ENCODE data around the gene SHISA7.

- TF ChIP-seq EZH2 (IDR thresholded peaks at IDR 0.05; ENCODE audit: low read length, unreplicated experiment) (no peak), EZH2phosphoT487 (IDR thresholded peaks at IDR 0.05; ENCODE audit: borderline replicate concordance, low read length) (no peak)
- TF ChIP-seq, protein P1, sequence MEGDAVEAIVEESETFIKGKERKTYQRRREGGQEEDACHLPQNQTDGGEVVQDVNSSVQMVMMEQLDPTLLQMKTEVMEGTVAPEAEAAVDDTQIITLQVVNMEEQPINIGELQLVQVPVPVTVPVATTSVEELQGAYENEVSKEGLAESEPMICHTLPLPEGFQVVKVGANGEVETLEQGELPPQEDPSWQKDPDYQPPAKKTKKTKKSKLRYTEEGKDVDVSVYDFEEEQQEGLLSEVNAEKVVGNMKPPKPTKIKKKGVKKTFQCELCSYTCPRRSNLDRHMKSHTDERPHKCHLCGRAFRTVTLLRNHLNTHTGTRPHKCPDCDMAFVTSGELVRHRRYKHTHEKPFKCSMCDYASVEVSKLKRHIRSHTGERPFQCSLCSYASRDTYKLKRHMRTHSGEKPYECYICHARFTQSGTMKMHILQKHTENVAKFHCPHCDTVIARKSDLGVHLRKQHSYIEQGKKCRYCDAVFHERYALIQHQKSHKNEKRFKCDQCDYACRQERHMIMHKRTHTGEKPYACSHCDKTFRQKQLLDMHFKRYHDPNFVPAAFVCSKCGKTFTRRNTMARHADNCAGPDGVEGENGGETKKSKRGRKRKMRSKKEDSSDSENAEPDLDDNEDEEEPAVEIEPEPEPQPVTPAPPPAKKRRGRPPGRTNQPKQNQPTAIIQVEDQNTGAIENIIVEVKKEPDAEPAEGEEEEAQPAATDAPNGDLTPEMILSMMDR (conservative IDR thresholded peaks at IDR 0.05; ENCODE audit: low read depth, low read length) = no peak
Observed at GRCh38 chr19:55434356-55434919, 8.7 kb downstream of the SHISA7 start.
